Right renal cortex interstitium (tissue), 3 donors: ENCODE measurements around the gene COL21A1. TPM values are rescaled to one million over a fixed set of nuclear protein-coding genes. Genes with fewer than 3 reads are reported as not detected.

Experiments
- DNase-seq, 3 donors: peaks; one replicate each; pipeline ENCODE4 v3.0.0-alpha.2; 2013; ENCODE audit warnings: low read depth in 3 of 3, low spot score in 2 of 3
- polyA plus RNA-seq, 3 donors: library from polyadenylated mRNA; unstranded; fragments of 120-200 nt; gene quantifications; one replicate each; pipeline ENCODE4 v1.2.1, GENCODE V29; 2013; ENCODE audit not compliant: insufficient read length in 3 of 3

The COL21A1 gene
- polyA plus RNA-seq, 3 donors, result 111 to 143 (median 139) TPM

GRCh38 chr6:56055081-56055704 is 192.2 kb downstream of the COL21A1 start:
- no peak for DNase-seq

GRCh38 chr6:56051202-56051598 is 196.2 kb downstream of the COL21A1 start:
- no peak for DNase-seq

- DNase-seq, result no peak
These were observed 196.7 kb downstream of the COL21A1 start for GRCh38 chr6:56050530-56051201.

- DNase-seq, result no peak
These were observed 198.8 kb downstream of the COL21A1 start for GRCh38 chr6:56048601-56049000.

- no peak for DNase-seq
These were observed 199.3 kb downstream of the COL21A1 start for GRCh38 chr6:56047931-56048540.

- no peak for DNase-seq
These were observed 200.8 kb downstream of the COL21A1 start for GRCh38 chr6:56046576-56046975.

- no peak for DNase-seq
These were observed 203.6 kb downstream of the COL21A1 start for GRCh38 chr6:56043761-56044160.

GRCh38 chr6:56043076-56043475 is 204.3 kb downstream of the COL21A1 start:
- no peak for DNase-seq

GRCh38 chr6:56041591-56041990 is 205.8 kb downstream of the COL21A1 start:
- no peak for DNase-seq

- no peak for DNase-seq
These were observed 206.5 kb downstream of the COL21A1 start for GRCh38 chr6:56040889-56041301.

- DNase-seq, result no peak
These were observed 207.2 kb downstream of the COL21A1 start for GRCh38 chr6:56040223-56040622.

- no peak for DNase-seq
These were observed 208.6 kb downstream of the COL21A1 start for GRCh38 chr6:56038764-56039163.

GRCh38 chr6:56037601-56038000 is 209.8 kb downstream of the COL21A1 start:
- DNase-seq, result no peak

- no peak for DNase-seq
These were observed 210.3 kb downstream of the COL21A1 start for GRCh38 chr6:56036916-56037600.

- DNase-seq, result no peak
These were observed 214.0 kb downstream of the COL21A1 start for GRCh38 chr6:56033401-56033800.

GRCh38 chr6:56032715-56033260 is 214.6 kb downstream of the COL21A1 start:
- no peak for DNase-seq

- DNase-seq, result no peak
These were observed 219.5 kb downstream of the COL21A1 start for GRCh38 chr6:56027865-56028264.

GRCh38 chr6:56026455-56027180 is 220.8 kb downstream of the COL21A1 start:
- no peak for DNase-seq

GRCh38 chr6:56025795-56026194 is 221.6 kb downstream of the COL21A1 start:
- DNase-seq, result peak in 2 of 3 donors; percentile 23 to 32

- no peak for DNase-seq
These were observed 222.4 kb downstream of the COL21A1 start for GRCh38 chr6:56024931-56025330.

GRCh38 chr6:56023829-56024228 is 223.6 kb downstream of the COL21A1 start:
- no peak for DNase-seq
